T-cell (primary cell): ENCODE results near the gene ZNF775. TPM values are rescaled to one million over a fixed set of nuclear protein-coding genes. Genes with fewer than 3 reads are reported as not detected.

ENCODE experiments used
- ATAC-seq, 4 experiments: fragments of 200-7000 bp in 3 of 4; fragments of 150-1000 bp in 1 of 4; cut with Tn5 transposase; replicated peaks in 1 of 4; 1 replicate in 3 of 4; 2 replicates in 1 of 4; pipeline ENCODE4 v1.10.0; 2021; ENCODE audit warnings: moderate library complexity in 3 of 4, mild to moderate bottlenecking in 2 of 4, moderate number of reproducible peaks in 1 of 4
- CTCF ChIA-PET, 2 donors: fragments of 300-600 bp; sonication (Branson Sonifier 250); formaldehyde crosslinking; loops; one replicate each; lab custom pipeline; 2022; ENCODE audit warnings: antibody characterized with exemption in 2 of 2; lab: Charles Lee
- POLR2A ChIA-PET, 2 donors: fragments of 300-600 bp; sonication (Branson Sonifier 250); formaldehyde crosslinking; loops; one replicate each; lab custom pipeline; 2022; ENCODE audit warnings: antibody characterized with exemption in 2 of 2; lab: Charles Lee
- DNase-seq, 35 experiments: peaks; one replicate each; pipeline versions ENCODE4 v3.0.0 to v3.0.0-alpha.2; 2013 to 2023
- H3K27ac ChIP-seq: one replicate; pipeline ENCODE4 v1.5.1; 2013; ENCODE audit warnings: low read length
- H3K27me3 ChIP-seq, 2 experiments: replicated peaks in 1 of 2; 1 replicate in 1 of 2; 2 replicates in 1 of 2; pipeline versions ENCODE4 v1.6.1 to v1.7.0; 2013; ENCODE audit warnings: low read length in 1 of 2, mixed read lengths in 1 of 2; ENCODE audit not compliant: control insufficient read depth in 2 of 2, insufficient read depth in 2 of 2; ENCODE audit errors: extremely low read depth in 1 of 2
- H3K36me3 ChIP-seq, 2 donors: 1 replicate in 1 of 2; 2 replicates in 1 of 2; pipeline versions ENCODE4 v1.6.1 to v1.7.0; 2013; ENCODE audit warnings: low read length in 1 of 2; ENCODE audit not compliant: control insufficient read depth in 2 of 2, insufficient read depth in 1 of 2; ENCODE audit errors: extremely low read depth in 1 of 2
- H3K4me1 ChIP-seq, 2 experiments: 1 replicate in 1 of 2; 2 replicates in 1 of 2; pipeline versions ENCODE4 v1.6.1 to v1.7.0; 2013; ENCODE audit warnings: low read length in 2 of 2, mixed read lengths in 1 of 2; ENCODE audit not compliant: insufficient read depth in 2 of 2, control insufficient read depth in 1 of 2; ENCODE audit errors: extremely low read depth in 1 of 2
- H3K4me3 ChIP-seq, 2 donors: 1 replicate in 1 of 2; 2 replicates in 1 of 2; pipeline versions ENCODE4 v1.5.1 to v1.7.0; 2013; ENCODE audit warnings: mild to moderate bottlenecking in 2 of 2, low read length in 1 of 2, moderate library complexity in 1 of 2; ENCODE audit not compliant: control insufficient read depth in 1 of 2; ENCODE audit errors: extremely low read depth in 1 of 2
- H3K9me3 ChIP-seq: 2 replicates; pipeline ENCODE4 v1.7.0; 2013
- H3K27ac Mint-ChIP-seq, 2 donors: one replicate each; pipeline ENCODE4 v1.8.0; 2020 to 2021; ENCODE audit warnings: mild to moderate bottlenecking in 2 of 2, mixed read lengths in 2 of 2
- H3K27me3 Mint-ChIP-seq, 2 donors: one replicate each; pipeline ENCODE4 v1.8.0; 2021 to 2022; ENCODE audit warnings: mixed read lengths in 2 of 2
- H3K36me3 Mint-ChIP-seq: one replicate; pipeline ENCODE4 v1.8.0; 2021; ENCODE audit warnings: mixed read lengths
- H3K4me1 Mint-ChIP-seq, 3 donors: one replicate each; pipeline ENCODE4 v1.8.0; 2020 to 2022; ENCODE audit warnings: mixed read lengths in 3 of 3, mild to moderate bottlenecking in 1 of 3
- H3K4me3 Mint-ChIP-seq, 3 donors: one replicate each; pipeline ENCODE4 v1.8.0; 2020 to 2022; ENCODE audit warnings: mild to moderate bottlenecking in 3 of 3, mixed read lengths in 3 of 3, moderate library complexity in 3 of 3
- H3K9me3 Mint-ChIP-seq, 3 donors: one replicate each; pipeline ENCODE4 v1.8.0; 2020 to 2022; ENCODE audit warnings: mixed read lengths in 3 of 3
- WGBS: methylation state at CpG from one replicate; pipeline ENCODE4 v1.1.5; 2013; ENCODE audit warnings: missing lambda C conversion rate; ENCODE audit not compliant: insufficient coverage; 5-methylcytosine and 5-hydroxymethylcytosine counted together
- total RNA-seq, 35 experiments: library from RNA in 6 of 35; stranded (reverse) in 6 of 35; fragments of 120-200 nt in 1 of 35; gene quantifications; one replicate each; pipeline versions ENCODE4 v1.2.1 to v1.2.4 and lab custom pipeline; 2013 to 2026

The ZNF775 gene
- total RNA-seq, 5 donors from 2014 or later (not counting 1 experiment from before 2014, with no cell fraction given): 1.9 to 8.6 (median 6.3) TPM

- no peak for DNase-seq
- H3K4me3 Mint-ChIP-seq: peak overlapping the region in 1 of 3 donors; percentile 6
- H3K36me3 ChIP-seq: peaks cover 0 to 4% of the 10 kb centered on the region in 2 donors
- H3K4me1 Mint-ChIP-seq: peaks cover 0 to 20% (median 7%) of the 10 kb centered on the region in 3 donors
- no peak overlapping the region for H3K27ac Mint-ChIP-seq
- ATAC-seq: no peak
- ChIA-PET POLR2A (no interaction called here), CTCF (no interaction called here)
- no peaks in the 10 kb centered on the region for H3K9me3 ChIP-seq
- H3K27me3 ChIP-seq: peaks cover 0 to 36% of the 10 kb centered on the region in 2 experiments
- H3K4me3 ChIP-seq: no peak overlapping the region
- H3K9me3 Mint-ChIP-seq: peaks cover 0 to 8% (median 5%) of the 10 kb centered on the region in 3 donors
- 90% methylated on average over 3 of the region's 9 CpGs for WGBS
- peaks cover 14 to 47% of the 10 kb centered on the region in 2 donors for H3K27me3 Mint-ChIP-seq
- H3K27ac ChIP-seq: no peak overlapping the region
- H3K4me1 ChIP-seq: peaks cover 4 to 16% of the 10 kb centered on the region in 2 experiments
- peaks cover 18% of the 10 kb centered on the region for H3K36me3 Mint-ChIP-seq
These were observed 39.7 kb upstream of the ZNF775 start for GRCh38 chr7:150339409-150339809.

DNA sequence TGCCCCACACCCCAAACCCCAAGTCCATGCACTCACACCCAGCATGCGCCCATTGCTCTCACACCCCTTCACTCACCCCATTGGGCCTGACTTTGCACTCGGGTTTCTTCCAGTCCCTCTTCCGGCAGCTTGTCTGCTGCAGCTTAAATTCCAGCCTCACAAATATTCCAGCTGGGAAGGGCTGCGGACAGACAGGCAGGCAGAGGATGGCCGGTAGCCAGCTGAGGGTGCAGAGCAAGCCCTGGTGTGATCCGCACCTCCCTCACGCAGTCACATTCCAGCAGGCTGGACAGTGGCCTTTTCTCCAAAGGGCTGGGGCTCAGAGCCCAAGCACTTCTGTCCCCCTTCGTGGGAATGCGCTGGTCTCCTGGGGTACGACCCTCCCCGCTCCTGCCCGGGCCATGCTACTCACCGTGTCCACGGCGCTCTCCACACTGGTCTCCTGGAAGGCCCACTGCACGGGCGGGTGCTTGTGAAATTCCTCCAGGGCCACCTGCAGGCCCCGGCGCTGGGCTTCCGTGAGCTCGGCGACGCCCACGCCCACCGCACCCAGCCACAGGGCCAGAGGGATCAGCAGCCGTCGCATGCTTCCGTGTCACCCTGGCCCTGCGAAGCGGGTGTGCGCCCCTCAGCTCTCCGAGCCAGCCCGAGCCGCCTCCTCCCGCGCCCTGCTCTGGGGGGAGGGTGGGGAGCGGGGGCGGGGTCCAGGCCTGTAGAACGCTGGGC lies 38.9 kb upstream of the ZNF775 start:
- POLR2A ChIA-PET: interaction anchor here in 1 of 2 donors (0.6 kb wide), 1 partner anchor 132 kb away, joined by 3 read pairs; no protein-coding TSS in a partner anchor
- H3K27ac ChIP-seq: no peak overlapping the region
- no peak overlapping the region for H3K27ac Mint-ChIP-seq
- CTCF ChIA-PET: no interaction called here
- H3K9me3 Mint-ChIP-seq: peaks cover 0 to 8% (median 5%) of the 10 kb centered on the region in 3 donors
- peaks cover 0 to 36% of the 10 kb centered on the region in 2 experiments for H3K27me3 ChIP-seq
- H3K4me3 Mint-ChIP-seq: peak overlapping the region in 1 of 3 donors; percentile 27
- DNase-seq (no peak), ATAC-seq (peak in 2 of 4 experiments; percentile 54 to 60)
- 54% methylated on average over 28 of the region's 39 CpGs for WGBS
- peak overlapping the region in 1 of 2 donors; percentile 54 for H3K4me3 ChIP-seq
- H3K9me3 ChIP-seq: no peaks in the 10 kb centered on the region
- H3K36me3 ChIP-seq: peaks cover 0 to 4% of the 10 kb centered on the region in 2 donors
- peaks cover 4 to 16% of the 10 kb centered on the region in 2 experiments for H3K4me1 ChIP-seq
- peaks cover 0 to 20% (median 7%) of the 10 kb centered on the region in 3 donors for H3K4me1 Mint-ChIP-seq
- peaks cover 14 to 47% of the 10 kb centered on the region in 2 donors for H3K27me3 Mint-ChIP-seq
- H3K36me3 Mint-ChIP-seq: peaks cover 18% of the 10 kb centered on the region

GRCh38 chr7:150340875-150341262 lies 38.3 kb upstream of the ZNF775 start:
- CTCF ChIA-PET: no interaction called here
- peaks cover 0 to 8% (median 5%) of the 10 kb centered on the region in 3 donors for H3K9me3 Mint-ChIP-seq
- POLR2A ChIA-PET: no interaction called here
- H3K36me3 ChIP-seq: peaks cover 0 to 4% of the 10 kb centered on the region in 2 donors
- peaks cover 14 to 47% of the 10 kb centered on the region in 2 donors for H3K27me3 Mint-ChIP-seq
- peaks cover 0 to 36% of the 10 kb centered on the region in 2 experiments for H3K27me3 ChIP-seq
- H3K4me1 ChIP-seq: peaks cover 4 to 16% of the 10 kb centered on the region in 2 experiments
- no peak overlapping the region for H3K27ac ChIP-seq
- no peak for ATAC-seq
- H3K4me3 ChIP-seq: peak overlapping the region in 1 of 2 donors; percentile 23
- H3K4me1 Mint-ChIP-seq: peaks cover 0 to 20% (median 7%) of the 10 kb centered on the region in 3 donors
- no peaks in the 10 kb centered on the region for H3K9me3 ChIP-seq
- no peak overlapping the region for H3K27ac Mint-ChIP-seq
- DNase-seq: no peak
- peak overlapping the region in 1 of 3 donors; percentile 27 for H3K4me3 Mint-ChIP-seq
- WGBS: 50% methylated on average over 19 of the region's 29 CpGs
- H3K36me3 Mint-ChIP-seq: peaks cover 18% of the 10 kb centered on the region

GRCh38 chr7:150341263-150342120 lies 37.6 kb upstream of the ZNF775 start, which contains the start of gene RARRES2:
TSS of gene RARRES2 (minus strand) at chr7:150341629. CDS start at chr7:150340609, 1,020 bp downstream.
- Mint-ChIP-seq H3K9me3 (peaks cover 0 to 8% (median 5%) of the 10 kb centered on the region in 3 donors), H3K27ac (peak within 1 kb of the TSS in 1 of 2 donors; percentile 24), H3K36me3 (peaks cover 12% of the 10 kb centered on the region), H3K4me1 (peaks cover 0 to 20% (median 7%) of the 10 kb centered on the region in 3 donors), H3K27me3 (peaks cover 18 to 52% of the 10 kb centered on the region in 2 donors), H3K4me3 (peak within 1 kb of the TSS in 2 of 3 donors; percentile 24 to 49)
- 59% methylated on average over 32 of the region's 49 CpGs for WGBS
- no peaks in the 10 kb centered on the region for H3K9me3 ChIP-seq
- no peak within 1 kb of the TSS for H3K27ac ChIP-seq
- CTCF ChIA-PET: interaction anchor here in 1 of 2 donors (0.5 kb wide), 1 partner anchor 14 kb away, joined by 6 read pairs; no protein-coding TSS in a partner anchor
- peak within 1 kb of the TSS in 1 of 2 donors; percentile 54 for H3K4me3 ChIP-seq
- H3K4me1 ChIP-seq: peaks cover 4 to 16% of the 10 kb centered on the region in 2 experiments
- no peak for ATAC-seq
- DNase-seq: no peak
- peaks cover 0 to 4% of the 10 kb centered on the region in 2 donors for H3K36me3 ChIP-seq
- POLR2A ChIA-PET: no interaction called here
- peaks cover 0 to 37% of the 10 kb centered on the region in 2 experiments for H3K27me3 ChIP-seq

- H3K4me3 Mint-ChIP-seq: peak overlapping the region in 1 of 3 donors; percentile 49
These were observed 37.1 kb upstream of the ZNF775 start for GRCh38 chr7:150342121-150342408.

GRCh38 chr7:150343225-150343624 lies 35.9 kb upstream of the ZNF775 start:
- ATAC-seq: no peak
- CTCF ChIA-PET: no interaction called here

More at GRCh38 chr7:150342121-150342408, 37.1 kb upstream of the ZNF775 start:
- H3K4me1 ChIP-seq: peaks cover 4 to 16% of the 10 kb centered on the region in 2 experiments
- Mint-ChIP-seq H3K36me3 (peaks cover 11% of the 10 kb centered on the region), H3K27me3 (peaks cover 18 to 54% of the 10 kb centered on the region in 2 donors), H3K9me3 (peaks cover 0 to 8% (median 5%) of the 10 kb centered on the region in 3 donors), H3K4me1 (peaks cover 0 to 20% (median 7%) of the 10 kb centered on the region in 3 donors), H3K27ac (peak overlapping the region in 1 of 2 donors; percentile 24)
- H3K27me3 ChIP-seq: peaks cover 0 to 41% of the 10 kb centered on the region in 2 experiments
- ChIA-PET CTCF (interaction anchor here (0.6 kb wide), 2 partner anchors 13 to 567 kb away, joined by 3 to 7 read pairs; no protein-coding TSS in a partner anchor), POLR2A (no interaction called here)
- H3K4me3 ChIP-seq: no peak overlapping the region
- ATAC-seq (no peak), DNase-seq (no peak)
- no peak overlapping the region for H3K27ac ChIP-seq
- peaks cover 0 to under 1% of the 10 kb centered on the region in 2 donors for H3K36me3 ChIP-seq
- no peaks in the 10 kb centered on the region for H3K9me3 ChIP-seq
- 94% methylated on average over 8 of the region's 9 CpGs for WGBS

More at GRCh38 chr7:150343225-150343624, 35.9 kb upstream of the ZNF775 start:
- Mint-ChIP-seq H3K36me3 (peaks cover 4% of the 10 kb centered on the region), H3K9me3 (peaks cover 0 to 8% (median 5%) of the 10 kb centered on the region in 3 donors), H3K27ac (no peak overlapping the region), H3K4me1 (peaks cover 0 to 20% (median 7%) of the 10 kb centered on the region in 3 donors), H3K27me3 (peaks cover 18 to 53% of the 10 kb centered on the region in 2 donors), H3K4me3 (no peak overlapping the region)
- POLR2A ChIA-PET: no interaction called here
- no peak overlapping the region for H3K27ac ChIP-seq
- H3K9me3 ChIP-seq: no peaks in the 10 kb centered on the region
- no CpG with 5 or more reads among the region's 2 CpGs for WGBS
- H3K4me3 ChIP-seq: no peak overlapping the region
- H3K36me3 ChIP-seq: no peaks in the 10 kb centered on the region
- H3K27me3 ChIP-seq: peaks cover 0 to 41% of the 10 kb centered on the region in 2 experiments
- peaks cover 4 to 16% of the 10 kb centered on the region in 2 experiments for H3K4me1 ChIP-seq
- DNase-seq: no peak
